VCaP (cell line): ENCODE measurements around the gene PGAP3.

Source experiments
- H3K27ac ChIP-seq: fragments of 450-650 bp; 2 replicates; pipeline ENCODE4 v1.5.1; 2017
- CTCF ChIP-seq: fragments of 450-650 bp; conservative IDR thresholded peaks from 2 replicates; pipeline ENCODE4 v1.5.1; 2017; ENCODE audit warnings: mild to moderate bottlenecking, moderate library complexity

Gene PGAP3

GRCh38 chr17:39684369-39685192, 3.3 kb downstream of the PGAP3 start:
- no peak overlapping the region for H3K27ac ChIP-seq
- no peak for TF ChIP-seq CTCF

- H3K27ac ChIP-seq: no peak overlapping the region
- no peak for TF ChIP-seq CTCF
Measured at GRCh38 chr17:39683295-39683939, 4.4 kb downstream of the PGAP3 start.

GRCh38 chr17:39679521-39680192, 8.2 kb downstream of the PGAP3 start:
- TF ChIP-seq CTCF: no peak
- H3K27ac ChIP-seq: no peak overlapping the region

GRCh38 chr17:39678340-39679116, 9.3 kb downstream of the PGAP3 start:
- H3K27ac ChIP-seq: no peak overlapping the region

GRCh38 chr17:39677542-39678339, 10.1 kb downstream of the PGAP3 start:
- no peak overlapping the region for H3K27ac ChIP-seq
- no peak for TF ChIP-seq CTCF

More at GRCh38 chr17:39678340-39679116, 9.3 kb downstream of the PGAP3 start:
- no peak for TF ChIP-seq CTCF

GRCh38 chr17:39677072-39677471, 10.8 kb downstream of the PGAP3 start:
- no peak for TF ChIP-seq CTCF
- H3K27ac ChIP-seq: no peak overlapping the region
